Measurements from ENCODE around the gene TRIO.

TRIO gene

GRCh38 chr5:14168144-14168792 lies 25.1 kb downstream of the TRIO start:
- no peak for DNase-seq (ENCODE audit: low spot score)

GRCh38 chr5:14168793-14169262 lies 25.7 kb downstream of the TRIO start:
- DNase-seq (ENCODE audit: low spot score) = no peak

- no peak for DNase-seq (ENCODE audit: low spot score)
Observed at GRCh38 chr5:14171046-14171445, 27.9 kb downstream of the TRIO start.

GRCh38 chr5:14171621-14172020 lies 28.5 kb downstream of the TRIO start:
- DNase-seq (ENCODE audit: low spot score) = no peak

- no peak for DNase-seq (ENCODE audit: low spot score)
Observed at GRCh38 chr5:14172149-14172795, 29.1 kb downstream of the TRIO start.

- no peak for DNase-seq (ENCODE audit: low spot score)
Observed at GRCh38 chr5:14173377-14174229, 30.5 kb downstream of the TRIO start.

- no peak for DNase-seq (ENCODE audit: low spot score)
Observed at GRCh38 chr5:14174230-14174636, 31.1 kb downstream of the TRIO start.

- no peak for DNase-seq (ENCODE audit: low spot score)
Observed at GRCh38 chr5:14175381-14175780, 32.2 kb downstream of the TRIO start.

- no peak for DNase-seq (ENCODE audit: low spot score)
Observed at GRCh38 chr5:14176888-14177287, 33.7 kb downstream of the TRIO start.

GRCh38 chr5:14177634-14178033 lies 34.5 kb downstream of the TRIO start:
- DNase-seq (ENCODE audit: low spot score) = no peak

GRCh38 chr5:14178091-14178490 lies 34.9 kb downstream of the TRIO start:
- no peak for DNase-seq (ENCODE audit: low spot score)

- no peak for DNase-seq (ENCODE audit: low spot score)
Observed at GRCh38 chr5:14178671-14179211, 35.6 kb downstream of the TRIO start.

- no peak for DNase-seq (ENCODE audit: low spot score)
Observed at GRCh38 chr5:14179446-14179845, 36.3 kb downstream of the TRIO start.

- DNase-seq (ENCODE audit: low spot score) = no peak
Observed at GRCh38 chr5:14180437-14180836, 37.3 kb downstream of the TRIO start.

GRCh38 chr5:14181299-14181968 lies 38.3 kb downstream of the TRIO start:
- no peak for DNase-seq (ENCODE audit: low spot score)

GRCh38 chr5:14182761-14183160 lies 39.6 kb downstream of the TRIO start:
- DNase-seq (ENCODE audit: low spot score) = no peak

- DNase-seq (ENCODE audit: low spot score) = no peak
Observed at GRCh38 chr5:14183187-14183939, 40.2 kb downstream of the TRIO start.

- no peak for DNase-seq (ENCODE audit: low spot score)
Observed at GRCh38 chr5:14184082-14184481, 40.9 kb downstream of the TRIO start.

- no peak for DNase-seq (ENCODE audit: low spot score)
Observed at GRCh38 chr5:14184725-14185124, 41.6 kb downstream of the TRIO start.

GRCh38 chr5:14185326-14186058 lies 42.4 kb downstream of the TRIO start:
- no peak for DNase-seq (ENCODE audit: low spot score)

Data from kidney capillary endothelial cell (primary cell).